ENCODE results near the gene RAMP3.

Gene RAMP3

GRCh38 chr7:45176886-45177731 lies 19.5 kb downstream of the RAMP3 start:
- WGBS (ENCODE audit: insufficient coverage) = 89% methylated on average over 15 of the region's 19 CpGs
- DNase-seq = no peak
- Histone ChIP-seq H3K4me3 (ENCODE audit: control insufficient read depth in 1 of 7, extremely low read depth in 1 of 7, insufficient read depth in 4 of 7, low read depth in 2 of 7, low read length in 6 of 7) (no peak overlapping the region), H3K36me3 (ENCODE audit: control insufficient read depth in 4 of 4, insufficient read depth in 4 of 4, low read length in 3 of 4) (no peaks in the 10 kb centered on the region), H3K27me3 (replicated peaks in 2 of 5; ENCODE audit: control insufficient read depth in 4 of 5, insufficient read depth in 5 of 5, low read length in 4 of 5) (peaks cover 0 to 4% (median 0%) of the 10 kb centered on the region in 5 experiments), H3K4me1 (ENCODE audit: control extremely low read depth in 1 of 4, control insufficient read depth in 4 of 4, insufficient read depth in 4 of 4, low read length in 3 of 4) (no peaks in the 10 kb centered on the region), H3K27ac (ENCODE audit: insufficient read depth in 1 of 2, low read depth in 1 of 2, low read length in 2 of 2, poor library complexity in 1 of 2, severe bottlenecking in 2 of 2) (no peak overlapping the region), H3K9me3 (ENCODE audit: control extremely low read depth in 1 of 5, control insufficient read depth in 4 of 5, insufficient read depth in 2 of 5, low read depth in 1 of 5, low read length in 4 of 5) (no peaks in the 10 kb centered on the region)
- ChIA-PET POLR2A (no interaction called here), CTCF (interaction anchor here (2.0 kb wide), 1 partner anchor 16 kb away, joined by 6 read pairs; no protein-coding TSS in a partner anchor)

GRCh38 chr7:45177801-45178200 lies 20.2 kb downstream of the RAMP3 start:
- Histone ChIP-seq H3K27ac (ENCODE audit: insufficient read depth in 1 of 2, low read depth in 1 of 2, low read length in 2 of 2, poor library complexity in 1 of 2, severe bottlenecking in 2 of 2) (no peak overlapping the region), H3K9me3 (ENCODE audit: control extremely low read depth in 1 of 5, control insufficient read depth in 4 of 5, insufficient read depth in 2 of 5, low read depth in 1 of 5, low read length in 4 of 5) (no peaks in the 10 kb centered on the region), H3K4me1 (ENCODE audit: control extremely low read depth in 1 of 4, control insufficient read depth in 4 of 4, insufficient read depth in 4 of 4, low read length in 3 of 4) (no peaks in the 10 kb centered on the region), H3K27me3 (replicated peaks in 2 of 5; ENCODE audit: control insufficient read depth in 4 of 5, insufficient read depth in 5 of 5, low read length in 4 of 5) (peaks cover 0 to 4% (median 0%) of the 10 kb centered on the region in 5 experiments), H3K36me3 (ENCODE audit: control insufficient read depth in 4 of 4, insufficient read depth in 4 of 4, low read length in 3 of 4) (no peaks in the 10 kb centered on the region), H3K4me3 (ENCODE audit: control insufficient read depth in 1 of 7, extremely low read depth in 1 of 7, insufficient read depth in 4 of 7, low read depth in 2 of 7, low read length in 6 of 7) (no peak overlapping the region)
- ChIA-PET CTCF (interaction anchor here (2.0 kb wide), 1 partner anchor 16 kb away, joined by 6 read pairs; no protein-coding TSS in a partner anchor), POLR2A (no interaction called here)
- 100% methylated on average over 2 of the region's 3 CpGs for WGBS (ENCODE audit: insufficient coverage)
- no peak for DNase-seq

DNA sequence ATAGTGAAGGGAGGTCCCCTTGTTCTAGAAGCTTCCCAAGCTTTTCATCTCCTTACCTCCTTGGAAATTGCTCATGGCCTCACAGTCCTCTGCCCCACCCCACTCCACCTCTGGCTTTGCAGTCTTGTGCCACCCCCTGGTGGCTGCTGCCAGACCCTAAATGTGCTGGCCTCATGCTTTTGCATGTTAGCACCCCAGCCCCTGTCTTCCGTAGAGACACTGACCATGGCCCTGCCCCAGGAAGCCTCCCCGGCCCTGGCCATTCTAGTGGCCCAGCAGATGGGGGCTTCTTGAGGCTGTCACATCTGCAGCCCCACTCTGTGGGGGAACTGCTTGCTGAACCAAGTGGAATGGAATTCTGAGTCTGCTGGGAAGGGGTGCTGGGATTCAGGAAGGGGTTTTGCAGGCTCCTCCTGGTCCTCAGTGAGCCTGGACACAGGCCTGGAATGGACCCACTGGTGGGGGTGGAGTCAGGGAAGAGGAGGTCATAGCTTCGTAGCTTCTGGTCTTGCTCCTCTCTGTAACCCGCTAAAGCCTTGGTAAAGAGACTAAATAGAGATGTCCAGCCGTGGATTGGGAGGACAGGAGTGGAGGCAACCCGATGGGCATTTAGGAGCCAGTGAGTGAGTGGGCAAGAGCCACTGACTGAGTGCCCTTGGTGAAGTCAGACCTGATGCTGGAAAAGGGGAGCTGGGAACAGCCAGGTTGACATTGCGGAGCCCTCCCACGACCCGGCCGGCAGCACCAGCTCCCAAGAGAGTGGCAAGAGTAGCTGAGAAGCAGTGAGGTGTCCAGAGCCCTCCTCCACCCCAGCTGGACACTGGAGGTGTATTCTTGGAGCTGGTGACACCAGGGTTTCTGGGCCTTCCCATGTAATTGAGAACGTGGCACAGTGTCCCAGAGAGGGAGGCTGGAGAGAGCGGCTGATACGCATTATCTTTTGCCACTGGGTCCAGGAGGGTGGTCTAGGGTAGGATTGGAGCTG lies 20.9 kb downstream of the RAMP3 start:
- 92% methylated on average over 11 of the region's 13 CpGs for WGBS (ENCODE audit: insufficient coverage)
- peaks cover 0 to 4% (median 0%) of the 10 kb centered on the region in 5 experiments for H3K27me3 ChIP-seq (replicated peaks in 2 of 5; ENCODE audit: control insufficient read depth in 4 of 5, insufficient read depth in 5 of 5, low read length in 4 of 5)
- H3K4me1 ChIP-seq (ENCODE audit: control extremely low read depth in 1 of 4, control insufficient read depth in 4 of 4, insufficient read depth in 4 of 4, low read length in 3 of 4) = no peaks in the 10 kb centered on the region
- H3K9me3 ChIP-seq (ENCODE audit: control extremely low read depth in 1 of 5, control insufficient read depth in 4 of 5, insufficient read depth in 2 of 5, low read depth in 1 of 5, low read length in 4 of 5) = no peaks in the 10 kb centered on the region
- no peak overlapping the region for H3K27ac ChIP-seq (ENCODE audit: insufficient read depth in 1 of 2, low read depth in 1 of 2, low read length in 2 of 2, poor library complexity in 1 of 2, severe bottlenecking in 2 of 2)
- CTCF ChIA-PET = interaction anchor here (0.7 to 2.0 kb wide), 4 partner anchors 17 to 82 kb away, joined by 3 to 6 read pairs (median 4); no protein-coding TSS in a partner anchor
- no peak overlapping the region for H3K4me3 ChIP-seq (ENCODE audit: control insufficient read depth in 1 of 7, extremely low read depth in 1 of 7, insufficient read depth in 4 of 7, low read depth in 2 of 7, low read length in 6 of 7)
- POLR2A ChIA-PET = no interaction called here
- H3K36me3 ChIP-seq (ENCODE audit: control insufficient read depth in 4 of 4, insufficient read depth in 4 of 4, low read length in 3 of 4) = no peaks in the 10 kb centered on the region
- DNase-seq = peak in 2 of 3 donors; percentile 22 to 28

- H3K4me3 ChIP-seq (ENCODE audit: control insufficient read depth in 1 of 7, extremely low read depth in 1 of 7, insufficient read depth in 4 of 7, low read depth in 2 of 7, low read length in 6 of 7) = no peak overlapping the region
- no peaks in the 10 kb centered on the region for H3K9me3 ChIP-seq (ENCODE audit: control extremely low read depth in 1 of 5, control insufficient read depth in 4 of 5, insufficient read depth in 2 of 5, low read depth in 1 of 5, low read length in 4 of 5)
- ChIA-PET CTCF (interaction anchor here (1.4 to 1.8 kb wide), 3 partner anchors 22 to 81 kb away, joined by 3 to 4 read pairs (median 4); partner anchors contain the start of gene RAMP3), POLR2A (no interaction called here)
- no peak for DNase-seq
- no peak overlapping the region for H3K27ac ChIP-seq (ENCODE audit: insufficient read depth in 1 of 2, low read depth in 1 of 2, low read length in 2 of 2, poor library complexity in 1 of 2, severe bottlenecking in 2 of 2)
- H3K4me1 ChIP-seq (ENCODE audit: control extremely low read depth in 1 of 4, control insufficient read depth in 4 of 4, insufficient read depth in 4 of 4, low read length in 3 of 4) = no peaks in the 10 kb centered on the region
- WGBS (ENCODE audit: insufficient coverage) = 93% methylated on average over 6 of the region's 9 CpGs
- H3K27me3 ChIP-seq (replicated peaks in 2 of 5; ENCODE audit: control insufficient read depth in 4 of 5, insufficient read depth in 5 of 5, low read length in 4 of 5) = peaks cover 0 to 4% (median 0%) of the 10 kb centered on the region in 5 experiments
- no peaks in the 10 kb centered on the region for H3K36me3 ChIP-seq (ENCODE audit: control insufficient read depth in 4 of 4, insufficient read depth in 4 of 4, low read length in 3 of 4)
Observed at GRCh38 chr7:45179666-45180065, 22.1 kb downstream of the RAMP3 start.

DNA sequence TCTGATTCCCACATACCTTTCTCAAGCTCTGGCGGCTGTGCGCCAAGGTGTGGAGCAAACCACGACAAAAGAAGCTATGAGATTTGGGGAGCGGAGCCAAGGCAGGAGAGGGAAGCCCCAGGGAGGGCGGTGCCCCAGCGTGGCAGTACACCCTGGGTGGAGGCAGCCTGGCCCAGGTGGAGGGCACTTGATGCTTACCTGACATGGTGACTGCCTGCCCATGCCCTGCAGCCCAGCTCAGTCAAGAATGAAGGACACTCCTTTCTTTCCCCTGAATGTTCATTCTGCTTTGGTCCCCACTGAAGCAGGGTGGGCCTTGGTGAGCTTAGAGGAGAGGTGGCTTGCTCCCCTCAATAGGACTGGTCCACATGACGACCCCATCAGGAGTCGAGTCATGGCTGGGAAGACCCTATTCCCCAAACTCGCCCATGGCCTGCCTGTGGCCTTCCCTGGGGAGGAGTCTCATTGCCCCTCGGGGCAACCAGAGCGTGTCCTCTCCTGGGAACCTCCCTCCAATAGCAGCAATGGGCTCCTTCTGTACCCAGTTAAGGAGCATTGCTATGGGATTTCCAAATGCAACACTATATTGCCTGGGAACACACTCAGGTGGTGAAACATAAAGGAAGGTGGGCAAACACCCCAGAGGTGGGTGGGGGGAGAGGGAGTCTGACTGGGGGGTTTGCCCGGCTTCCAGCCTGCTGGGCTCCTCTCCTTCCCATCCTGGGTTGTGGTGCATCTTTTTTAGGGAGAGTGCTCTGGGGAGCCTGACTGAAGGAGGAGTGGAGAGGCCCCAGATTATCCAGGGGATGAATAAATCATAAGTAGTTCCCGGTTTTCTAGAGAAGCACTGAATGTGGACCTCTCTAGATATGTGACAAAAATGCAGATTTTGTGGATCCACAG lies 22.7 kb downstream of the RAMP3 start:
- DNase-seq = no peak
- no peaks in the 10 kb centered on the region for H3K36me3 ChIP-seq (ENCODE audit: control insufficient read depth in 4 of 4, insufficient read depth in 4 of 4, low read length in 3 of 4)
- 88% methylated on average over 11 of the region's 13 CpGs for WGBS (ENCODE audit: insufficient coverage)
- H3K27me3 ChIP-seq (replicated peaks in 2 of 5; ENCODE audit: control insufficient read depth in 4 of 5, insufficient read depth in 5 of 5, low read length in 4 of 5) = peaks cover 0 to 4% (median 0%) of the 10 kb centered on the region in 5 experiments
- POLR2A ChIA-PET = no interaction called here
- CTCF ChIA-PET = interaction anchor here (1.4 to 1.8 kb wide), 3 partner anchors 22 to 80 kb away, joined by 3 to 4 read pairs (median 4); partner anchors contain the start of gene RAMP3
- H3K27ac ChIP-seq (ENCODE audit: insufficient read depth in 1 of 2, low read depth in 1 of 2, low read length in 2 of 2, poor library complexity in 1 of 2, severe bottlenecking in 2 of 2) = no peak overlapping the region
- no peaks in the 10 kb centered on the region for H3K9me3 ChIP-seq (ENCODE audit: control extremely low read depth in 1 of 5, control insufficient read depth in 4 of 5, insufficient read depth in 2 of 5, low read depth in 1 of 5, low read length in 4 of 5)
- no peaks in the 10 kb centered on the region for H3K4me1 ChIP-seq (ENCODE audit: control extremely low read depth in 1 of 4, control insufficient read depth in 4 of 4, insufficient read depth in 4 of 4, low read length in 3 of 4)
- no peak overlapping the region for H3K4me3 ChIP-seq (ENCODE audit: control insufficient read depth in 1 of 7, extremely low read depth in 1 of 7, insufficient read depth in 4 of 7, low read depth in 2 of 7, low read length in 6 of 7)

DNA sequence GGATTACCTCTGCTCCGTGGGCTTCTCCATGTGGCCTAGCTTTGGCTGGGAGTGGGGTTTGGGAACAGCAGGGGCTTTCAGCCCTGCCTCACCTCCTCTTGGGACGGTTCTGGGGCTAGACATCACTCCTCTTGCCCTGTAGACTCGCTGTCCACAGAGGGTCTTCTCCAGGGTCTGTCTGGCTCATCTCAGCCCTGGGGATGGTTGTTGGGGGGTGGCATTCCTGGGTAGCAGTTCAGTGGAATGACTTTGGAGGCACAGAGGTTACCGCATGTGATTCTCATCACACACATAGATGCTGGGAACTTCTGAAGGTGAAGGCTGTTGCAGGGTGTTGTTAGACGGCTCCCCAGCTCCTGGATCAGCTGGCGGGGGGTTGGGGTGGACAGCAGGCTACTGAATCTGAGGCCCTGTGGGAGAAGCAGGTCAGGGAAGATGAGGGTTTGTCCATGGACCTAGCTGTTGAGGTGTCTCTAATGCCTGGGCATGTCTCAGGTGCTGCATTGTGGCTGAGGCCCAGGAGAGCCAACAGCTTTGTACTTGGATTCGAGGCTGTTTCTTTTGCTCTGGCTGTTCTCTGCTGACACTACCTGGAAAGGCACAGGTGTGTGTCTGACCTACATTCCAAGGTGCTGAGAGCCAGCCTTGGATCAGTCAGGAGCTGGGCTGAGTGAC lies 23.8 kb downstream of the RAMP3 start:
- no peaks in the 10 kb centered on the region for H3K4me1 ChIP-seq (ENCODE audit: control extremely low read depth in 1 of 4, control insufficient read depth in 4 of 4, insufficient read depth in 4 of 4, low read length in 3 of 4)
- H3K9me3 ChIP-seq (ENCODE audit: control extremely low read depth in 1 of 5, control insufficient read depth in 4 of 5, insufficient read depth in 2 of 5, low read depth in 1 of 5, low read length in 4 of 5) = no peaks in the 10 kb centered on the region
- no peak overlapping the region for H3K4me3 ChIP-seq (ENCODE audit: control insufficient read depth in 1 of 7, extremely low read depth in 1 of 7, insufficient read depth in 4 of 7, low read depth in 2 of 7, low read length in 6 of 7)
- H3K36me3 ChIP-seq (ENCODE audit: control insufficient read depth in 4 of 4, insufficient read depth in 4 of 4, low read length in 3 of 4) = no peaks in the 10 kb centered on the region
- DNase-seq = no peak
- POLR2A ChIA-PET = no interaction called here
- no peak overlapping the region for H3K27ac ChIP-seq (ENCODE audit: insufficient read depth in 1 of 2, low read depth in 1 of 2, low read length in 2 of 2, poor library complexity in 1 of 2, severe bottlenecking in 2 of 2)
- 87% methylated on average over 6 of the region's 7 CpGs for WGBS (ENCODE audit: insufficient coverage)
- CTCF ChIA-PET = interaction anchor here (1.0 to 1.6 kb wide), 2 partner anchors 23 to 78 kb away, joined by 3 to 4 read pairs; partner anchors contain the start of gene RAMP3
- H3K27me3 ChIP-seq (replicated peaks in 2 of 5; ENCODE audit: control insufficient read depth in 4 of 5, insufficient read depth in 5 of 5, low read length in 4 of 5) = peaks cover 0 to 4% (median 0%) of the 10 kb centered on the region in 5 experiments
